Panc1 (cell line): ENCODE data around the gene LCOR. TPM values are rescaled to one million over a fixed set of nuclear protein-coding genes. Genes with fewer than 3 reads are reported as not detected.

Source experiments
- ATAC-seq: fragments of 200-7000 bp; cut with Tn5 transposase; 2 replicates; pipeline ENCODE4 v1.9.1; 2020; ENCODE audit warnings: mild to moderate bottlenecking, moderate library complexity
- BruUV-seq: library from RNA; stranded (reverse); fragments of 400-500 nt; replicated peaks from 2 replicates; lab custom pipeline; 2021; lab: Mats Ljungman, UMichigan
- CTCF ChIA-PET: fragments of 300-600 bp; sonication (Branson Sonifier 250); formaldehyde crosslinking; loops from one replicate; lab custom pipeline; 2022; ENCODE audit warnings: antibody characterized with exemption; lab: Charles Lee
- POLR2A ChIA-PET: fragments of 300-600 bp; sonication (Branson Sonifier 250); formaldehyde crosslinking; loops from one replicate; lab custom pipeline; 2022; ENCODE audit warnings: antibody characterized with exemption; lab: Charles Lee
- DNase-seq: peaks from one replicate; pipeline ENCODE4 v3.0.0-alpha.2; 2010; ENCODE audit warnings: low read depth, low spot score
- H3K27ac ChIP-seq: 2 replicates; pipeline ENCODE4 v1.5.1; 2011; ENCODE audit warnings: mild to moderate bottlenecking, low read length, inconsistent platforms
- H3K27me3 ChIP-seq: fragments of 200-500 bp; sonication (Bioruptor generic); 2 replicates; pipeline ENCODE4 v1.6.0; 2014; ENCODE audit warnings: low read length, inconsistent platforms; ENCODE audit not compliant: control insufficient read depth, insufficient read depth
- H3K36me3 ChIP-seq: fragments of 200-500 bp; sonication (Bioruptor generic); 2 replicates; pipeline ENCODE4 v1.5.1; 2014; ENCODE audit warnings: inconsistent platforms, mild to moderate bottlenecking, low read length, moderate library complexity; ENCODE audit not compliant: control insufficient read depth, insufficient read depth
- H3K4me1 ChIP-seq: 2 replicates; pipeline ENCODE4 v1.5.1; 2011; ENCODE audit warnings: inconsistent platforms, mild to moderate bottlenecking, low read length, moderate library complexity; ENCODE audit not compliant: control insufficient read depth, insufficient read depth
- H3K4me3 ChIP-seq, 2 experiments: 2 replicates each; pipeline ENCODE4 v1.5.1; 2011 to 2012; ENCODE audit warnings: low read depth in 2 of 2, low read length in 2 of 2, mild to moderate bottlenecking in 2 of 2, inconsistent platforms in 1 of 2, moderate library complexity in 1 of 2
- H3K9me3 ChIP-seq: fragments of 200-500 bp; sonication (Bioruptor generic); 2 replicates; pipeline ENCODE4 v1.5.1; 2014; ENCODE audit warnings: low read depth, mild to moderate bottlenecking, inconsistent platforms, low read length, moderate library complexity; ENCODE audit not compliant: control insufficient read depth, insufficient read depth
- POLR2AphosphoS5 ChIP-seq: IDR thresholded peaks from 2 replicates; pipeline ENCODE4 v1.6.1; 2012; ENCODE audit warnings: mild to moderate bottlenecking, low read depth, low read length, moderate library complexity
- SIN3A ChIP-seq: IDR thresholded peaks from 2 replicates; pipeline ENCODE4 v1.6.1; 2012; ENCODE audit warnings: low read depth, mild to moderate bottlenecking, low read length, moderate library complexity, borderline replicate concordance; ENCODE audit not compliant: insufficient read depth
- TCF7L2 ChIP-seq: IDR thresholded peaks from 2 replicates; pipeline ENCODE4 v1.6.1; 2011; ENCODE audit warnings: mild to moderate bottlenecking, low read depth, low read length, inconsistent platforms
- in situ Hi-C: cut with HindIII; loops from 2 replicates; pipeline ENCODE4 v1.10.0; 2016; ENCODE audit warnings: low sequenced_read_pairs, low pct_unique_long_range_greater_than_20kb
- intact Hi-C: fragments of 100-400 bp; cut with micrococcal nuclease; formaldehyde crosslinking; loops from one replicate; pipeline ENCODE4 v1.10.0; 2022; ENCODE audit not compliant: unreplicated experiment
- total RNA-seq: library from RNA; stranded (reverse); gene quantifications from one replicate; pipeline ENCODE4 v1.2.1, GENCODE V29; 2021; ENCODE audit not compliant: unreplicated experiment
- TF ChIP-seq, protein P1 (sequence below), 2 experiments: IDR thresholded peaks; 2 replicates each; pipeline ENCODE4 v1.6.1; 2011 to 2012; ENCODE audit warnings: low read depth in 2 of 2, control low read depth in 1 of 2, low read length in 1 of 2, mild to moderate bottlenecking in 1 of 2, moderate library complexity in 1 of 2; ENCODE audit not compliant: insufficient read depth in 1 of 2
- TF ChIP-seq, protein P2 (sequence below): fragments of 450-650 bp; IDR thresholded peaks from 2 replicates; pipeline ENCODE4 v1.5.1; 2017; ENCODE audit warnings: mild to moderate bottlenecking

Gene LCOR
- total RNA-seq, 1 experiment from 2014 or later = 58.0 TPM

DNA sequence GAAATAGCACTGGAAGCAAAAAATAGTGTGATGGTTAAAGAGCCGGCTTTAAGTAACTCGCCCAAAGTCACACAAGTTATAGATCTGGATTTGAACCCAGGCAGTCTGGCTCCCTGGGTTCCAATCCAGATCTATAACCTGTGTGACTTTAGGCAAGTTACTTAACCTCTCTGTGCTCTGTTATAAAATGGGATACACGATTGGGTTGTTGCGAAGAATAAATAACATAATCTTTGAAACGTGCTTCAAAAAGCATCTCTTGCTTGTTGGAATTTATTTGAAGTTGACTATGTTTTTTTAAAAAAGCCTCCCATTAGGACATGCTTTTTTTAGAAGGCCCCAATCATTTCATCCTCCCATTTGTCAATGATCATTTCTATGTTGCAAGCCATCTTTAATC is 3.5 kb upstream of the LCOR start:
- no peak for TF ChIP-seq SIN3A
- no peak for TF ChIP-seq POLR2AphosphoS5
- no peak for TF ChIP-seq TCF7L2
- TF ChIP-seq, protein P1, sequence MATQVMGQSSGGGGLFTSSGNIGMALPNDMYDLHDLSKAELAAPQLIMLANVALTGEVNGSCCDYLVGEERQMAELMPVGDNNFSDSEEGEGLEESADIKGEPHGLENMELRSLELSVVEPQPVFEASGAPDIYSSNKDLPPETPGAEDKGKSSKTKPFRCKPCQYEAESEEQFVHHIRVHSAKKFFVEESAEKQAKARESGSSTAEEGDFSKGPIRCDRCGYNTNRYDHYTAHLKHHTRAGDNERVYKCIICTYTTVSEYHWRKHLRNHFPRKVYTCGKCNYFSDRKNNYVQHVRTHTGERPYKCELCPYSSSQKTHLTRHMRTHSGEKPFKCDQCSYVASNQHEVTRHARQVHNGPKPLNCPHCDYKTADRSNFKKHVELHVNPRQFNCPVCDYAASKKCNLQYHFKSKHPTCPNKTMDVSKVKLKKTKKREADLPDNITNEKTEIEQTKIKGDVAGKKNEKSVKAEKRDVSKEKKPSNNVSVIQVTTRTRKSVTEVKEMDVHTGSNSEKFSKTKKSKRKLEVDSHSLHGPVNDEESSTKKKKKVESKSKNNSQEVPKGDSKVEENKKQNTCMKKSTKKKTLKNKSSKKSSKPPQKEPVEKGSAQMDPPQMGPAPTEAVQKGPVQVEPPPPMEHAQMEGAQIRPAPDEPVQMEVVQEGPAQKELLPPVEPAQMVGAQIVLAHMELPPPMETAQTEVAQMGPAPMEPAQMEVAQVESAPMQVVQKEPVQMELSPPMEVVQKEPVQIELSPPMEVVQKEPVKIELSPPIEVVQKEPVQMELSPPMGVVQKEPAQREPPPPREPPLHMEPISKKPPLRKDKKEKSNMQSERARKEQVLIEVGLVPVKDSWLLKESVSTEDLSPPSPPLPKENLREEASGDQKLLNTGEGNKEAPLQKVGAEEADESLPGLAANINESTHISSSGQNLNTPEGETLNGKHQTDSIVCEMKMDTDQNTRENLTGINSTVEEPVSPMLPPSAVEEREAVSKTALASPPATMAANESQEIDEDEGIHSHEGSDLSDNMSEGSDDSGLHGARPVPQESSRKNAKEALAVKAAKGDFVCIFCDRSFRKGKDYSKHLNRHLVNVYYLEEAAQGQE (IDR thresholded peaks at IDR 0.05; ENCODE audit: insufficient read depth in 1 of 2, low read depth in 2 of 2, low read length in 1 of 2) = no peak
- TF ChIP-seq, protein P2, sequence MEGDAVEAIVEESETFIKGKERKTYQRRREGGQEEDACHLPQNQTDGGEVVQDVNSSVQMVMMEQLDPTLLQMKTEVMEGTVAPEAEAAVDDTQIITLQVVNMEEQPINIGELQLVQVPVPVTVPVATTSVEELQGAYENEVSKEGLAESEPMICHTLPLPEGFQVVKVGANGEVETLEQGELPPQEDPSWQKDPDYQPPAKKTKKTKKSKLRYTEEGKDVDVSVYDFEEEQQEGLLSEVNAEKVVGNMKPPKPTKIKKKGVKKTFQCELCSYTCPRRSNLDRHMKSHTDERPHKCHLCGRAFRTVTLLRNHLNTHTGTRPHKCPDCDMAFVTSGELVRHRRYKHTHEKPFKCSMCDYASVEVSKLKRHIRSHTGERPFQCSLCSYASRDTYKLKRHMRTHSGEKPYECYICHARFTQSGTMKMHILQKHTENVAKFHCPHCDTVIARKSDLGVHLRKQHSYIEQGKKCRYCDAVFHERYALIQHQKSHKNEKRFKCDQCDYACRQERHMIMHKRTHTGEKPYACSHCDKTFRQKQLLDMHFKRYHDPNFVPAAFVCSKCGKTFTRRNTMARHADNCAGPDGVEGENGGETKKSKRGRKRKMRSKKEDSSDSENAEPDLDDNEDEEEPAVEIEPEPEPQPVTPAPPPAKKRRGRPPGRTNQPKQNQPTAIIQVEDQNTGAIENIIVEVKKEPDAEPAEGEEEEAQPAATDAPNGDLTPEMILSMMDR = no peak
- Histone ChIP-seq H3K9me3 (no peaks in the 10 kb centered on the region), H3K36me3 (no peaks in the 10 kb centered on the region), H3K27ac (no peak overlapping the region), H3K27me3 (no peaks in the 10 kb centered on the region), H3K4me3 (no peak overlapping the region), H3K4me1 (peaks cover 12% of the 10 kb centered on the region)
- no peak for DNase-seq
- BruUV-seq = no TSS peak
- ATAC-seq = no peak
- ChIA-PET POLR2A (no interaction called here), CTCF (interaction anchor here (1.8 kb wide), 1 partner anchor 188 kb away, joined by 11 read pairs; no protein-coding TSS in a partner anchor)
- intact Hi-C loops = no loop called here
- in situ Hi-C loops = no loop called here

DNA sequence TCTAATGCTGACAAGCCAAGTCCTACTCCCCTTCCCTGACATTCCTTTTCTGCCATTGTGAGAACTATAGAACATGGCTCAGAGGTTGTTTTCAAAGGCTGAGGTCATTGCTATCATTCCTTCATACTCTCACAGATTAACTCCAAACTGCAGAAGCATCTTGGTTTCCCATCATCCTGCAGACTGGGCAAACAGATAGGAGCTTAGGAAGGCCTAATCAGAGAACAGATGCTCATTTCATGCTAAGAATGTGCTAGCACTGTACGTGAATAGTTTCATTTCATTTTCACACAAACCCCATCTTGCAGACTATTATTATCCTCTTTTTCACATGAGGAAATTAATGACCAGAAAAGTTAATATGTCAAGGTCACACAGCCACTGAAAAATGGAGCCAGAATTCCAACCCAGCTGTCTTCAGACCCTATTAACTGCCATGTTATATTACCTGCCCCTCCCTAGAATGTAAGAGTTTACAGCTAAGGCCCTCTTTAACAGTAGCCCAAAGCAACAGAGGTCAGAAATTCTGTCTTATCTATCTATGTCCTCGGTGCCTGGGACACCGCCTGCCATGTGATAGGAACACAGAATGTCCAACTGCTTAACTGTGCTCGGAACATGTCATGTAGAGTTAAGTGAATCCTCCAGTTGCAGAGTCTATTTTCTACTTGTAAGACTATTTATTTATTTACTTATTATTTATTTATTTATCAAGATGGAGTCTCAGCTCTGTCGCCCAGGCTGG is 2.9 kb upstream of the LCOR start:
- Histone ChIP-seq H3K36me3 (no peaks in the 10 kb centered on the region), H3K9me3 (no peaks in the 10 kb centered on the region), H3K27ac (no peak overlapping the region), H3K27me3 (no peaks in the 10 kb centered on the region), H3K4me3 (no peak overlapping the region), H3K4me1 (peaks cover 18% of the 10 kb centered on the region)
- intact Hi-C loops = no loop called here
- CTCF ChIA-PET = interaction anchor here (0.7 to 1.8 kb wide), 2 partner anchors 189 to 459 kb away, joined by 3 to 11 read pairs; no protein-coding TSS in a partner anchor
- DNase-seq (no peak), ATAC-seq (no peak)
- POLR2A ChIA-PET = no interaction called here
- no TSS peak for BruUV-seq
- in situ Hi-C loops = no loop called here
- no peak for TF ChIP-seq SIN3A
- TF ChIP-seq, protein P1 (IDR thresholded peaks at IDR 0.05; ENCODE audit: insufficient read depth in 1 of 2, low read depth in 2 of 2, low read length in 1 of 2) = no peak
- TF ChIP-seq POLR2AphosphoS5 = no peak
